Keratinocyte (primary cell): ENCODE measurements around the gene PIP4P1. TPM values are rescaled to one million over a fixed set of nuclear protein-coding genes. Genes with fewer than 3 reads are reported as not detected.

Experiments
- DNase-seq: peaks from one replicate; pipeline ENCODE4 v3.0.0-alpha.2; 2011; ENCODE audit warnings: low read depth, missing footprints, low spot score
- FAIRE-seq: peaks from 2 replicates; lab custom pipeline; 2011; peaks lifted over from hg19 to GRCh38; lab: Jason Lieb, UNC
- H2AFZ ChIP-seq: 2 replicates; pipeline ENCODE4 v1.6.0; 2012; ENCODE audit warnings: low read length, control low read depth, inconsistent platforms; ENCODE audit not compliant: control insufficient read depth
- H3K27ac ChIP-seq: 2 replicates; pipeline ENCODE4 v1.5.1; 2011; ENCODE audit warnings: low read length; ENCODE audit not compliant: control insufficient read depth, insufficient read depth
- H3K27me3 ChIP-seq: 3 replicates; pipeline ENCODE4 v1.6.0; 2011; ENCODE audit warnings: low read length; ENCODE audit not compliant: control insufficient read depth, insufficient read depth; ENCODE audit errors: extremely low read depth
- H3K36me3 ChIP-seq, 2 experiments: 2 replicates in 1 of 2; 3 replicates in 1 of 2; pipeline ENCODE4 v1.5.1; 2011; ENCODE audit warnings: low read length in 2 of 2, mild to moderate bottlenecking in 1 of 2; ENCODE audit not compliant: control insufficient read depth in 2 of 2, insufficient read depth in 2 of 2; ENCODE audit errors: extremely low read depth in 1 of 2
- H3K4me1 ChIP-seq: 3 replicates; pipeline ENCODE4 v1.5.1; 2011; ENCODE audit warnings: low read length; ENCODE audit not compliant: control insufficient read depth, insufficient read depth; ENCODE audit errors: extremely low read depth
- H3K4me2 ChIP-seq: 3 replicates; pipeline ENCODE4 v1.6.0; 2011; ENCODE audit warnings: low read depth, low read length; ENCODE audit not compliant: control insufficient read depth, insufficient read depth; ENCODE audit errors: extremely low read depth
- H3K4me3 ChIP-seq, 3 experiments: fragments of 200-600 bp in 1 of 3; sonication (generic) in 1 of 3; 2 replicates in 2 of 3; 3 replicates in 1 of 3; pipeline ENCODE4 v1.5.1; 2011 to 2016; ENCODE audit warnings: low read length in 3 of 3, mild to moderate bottlenecking in 3 of 3, control low read depth in 2 of 3, inconsistent platforms in 1 of 3, low read depth in 1 of 3, mixed read lengths in 1 of 3, mixed run types in 1 of 3, moderate library complexity in 1 of 3; ENCODE audit not compliant: control insufficient read depth in 2 of 3, insufficient read depth in 2 of 3; ENCODE audit errors: extremely low read depth in 1 of 3
- H3K79me2 ChIP-seq: 2 replicates; pipeline ENCODE4 v1.6.0; 2012; ENCODE audit warnings: low read length; ENCODE audit not compliant: control insufficient read depth, insufficient read depth
- H3K9ac ChIP-seq: 3 replicates; pipeline ENCODE4 v1.6.0; 2011; ENCODE audit warnings: low read length; ENCODE audit not compliant: control insufficient read depth, insufficient read depth; ENCODE audit errors: extremely low read depth
- H3K9me1 ChIP-seq: 3 replicates; pipeline ENCODE4 v1.6.0; 2011; ENCODE audit warnings: low read length; ENCODE audit not compliant: control insufficient read depth, insufficient read depth; ENCODE audit errors: extremely low read depth
- H3K9me3 ChIP-seq: 2 replicates; pipeline ENCODE4 v1.5.1; 2012; ENCODE audit warnings: low read depth, low read length; ENCODE audit not compliant: control insufficient read depth
- H4K20me1 ChIP-seq: 3 replicates; pipeline ENCODE4 v1.6.0; 2011; ENCODE audit warnings: low read length; ENCODE audit not compliant: control insufficient read depth, insufficient read depth; ENCODE audit errors: extremely low read depth
- CTCF ChIP-seq, 3 experiments: IDR thresholded peaks in 1 of 3; conservative IDR thresholded peaks in 1 of 3; optimal IDR thresholded peaks in 1 of 3; 2 replicates in 2 of 3; 3 replicates in 1 of 3; pipeline versions ENCODE3 to v1.5.1; 2011; ENCODE audit warnings: low read length in 3 of 3, mild to moderate bottlenecking in 3 of 3, moderate library complexity in 2 of 3, control low read depth in 1 of 3, inconsistent platforms in 1 of 3; ENCODE audit not compliant: insufficient read depth in 2 of 3; ENCODE audit errors: extremely low read depth in 1 of 3
- EZH2 ChIP-seq: IDR thresholded peaks from one replicate; pipeline ENCODE4 v1.6.1; 2012; ENCODE audit warnings: inconsistent platforms, mild to moderate bottlenecking, low read length, moderate library complexity
- dilution Hi-C: fragments of 300-500 bp; cut with MboI; formaldehyde crosslinking; loops from one replicate; pipeline ENCODE4 v1.7.0; 2020; ENCODE audit warnings: low sequenced_read_pairs; ENCODE audit not compliant: extremely low pct_ligation_motif_present
- polyA plus RNA-seq, 5 experiments: library from polyadenylated mRNA; depleted of rRNA in 3 of 5; stranded (reverse) in 3 of 5; stranded (forward) in 1 of 5; unstranded in 1 of 5; fragments of >200 nt; gene quantifications; 1 replicate in 1 of 5; 2 replicates in 3 of 5; 3 replicates in 1 of 5; pipeline versions ENCODE4 v1.2.1 to v1.2.3, GENCODE V29; 2011 to 2012; ENCODE audit warnings: missing spikeins in 2 of 5, low read depth in 1 of 5, low replicate concordance in 1 of 5

The PIP4P1 gene
- polyA plus RNA-seq, 1 donor (not counting 4 experiments of a cell fraction or from before 2014, with no cell fraction given), result 35.6 TPM

DNA sequence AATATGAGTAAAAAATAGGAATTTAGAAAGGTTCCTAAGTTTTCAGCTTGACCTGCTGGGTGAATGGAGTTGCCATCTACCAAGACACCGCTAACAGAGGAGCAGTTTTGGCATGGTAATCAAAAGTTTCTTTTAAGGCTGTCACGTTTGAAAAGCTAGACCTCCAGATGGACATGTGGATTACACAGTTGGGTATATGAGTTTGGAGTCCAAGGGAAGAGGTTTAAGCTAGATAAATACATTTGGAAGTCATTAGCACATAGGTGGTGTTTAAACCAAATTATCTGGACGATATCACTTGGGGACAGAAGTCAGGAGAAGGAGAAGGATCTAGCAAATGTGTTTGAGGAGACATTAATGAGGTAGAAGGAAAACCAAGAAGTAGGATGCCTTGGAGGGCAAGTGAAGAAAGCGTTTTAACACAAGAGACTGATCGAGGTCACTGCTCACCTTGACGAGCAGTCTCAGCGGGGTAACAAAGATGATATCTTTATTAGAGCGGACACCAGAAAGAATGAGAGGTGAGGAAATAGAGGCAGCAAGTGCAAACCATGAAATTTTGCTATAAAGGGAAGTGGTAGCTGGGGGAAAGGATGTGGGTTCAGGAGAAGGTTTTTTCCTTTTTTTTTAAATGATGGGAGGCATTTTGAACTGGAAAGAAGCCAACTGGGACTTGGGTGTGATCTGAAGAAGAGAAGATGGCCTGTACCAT is 25.6 kb upstream of the PIP4P1 start:
- Histone ChIP-seq H2AFZ (no peak overlapping the region), H3K9me3 (no peaks in the 10 kb centered on the region), H3K4me1 (peaks cover 15% of the 10 kb centered on the region), H4K20me1 (no peaks in the 10 kb centered on the region), H3K79me2 (no peaks in the 10 kb centered on the region), H3K4me2 (no peak overlapping the region), H3K9me1 (no peaks in the 10 kb centered on the region), H3K9ac (no peak overlapping the region), H3K36me3 (no peaks in the 10 kb centered on the region), H3K27ac (no peak overlapping the region), H3K4me3 (no peak overlapping the region), H3K27me3 (no peaks in the 10 kb centered on the region)
- FAIRE-seq, result no peak
- dilution Hi-C loops, result no loop called here
- no peak for DNase-seq
- TF ChIP-seq CTCF (optimal IDR thresholded peaks at IDR 0.05 in 1 of 3, IDR thresholded peaks at IDR 0.05 in 1 of 3, conservative IDR thresholded peaks at IDR 0.05 in 1 of 3; ENCODE audit: extremely low read depth in 1 of 3, insufficient read depth in 2 of 3, low read length in 3 of 3), result no peak
- no peak for TF ChIP-seq EZH2

DNA sequence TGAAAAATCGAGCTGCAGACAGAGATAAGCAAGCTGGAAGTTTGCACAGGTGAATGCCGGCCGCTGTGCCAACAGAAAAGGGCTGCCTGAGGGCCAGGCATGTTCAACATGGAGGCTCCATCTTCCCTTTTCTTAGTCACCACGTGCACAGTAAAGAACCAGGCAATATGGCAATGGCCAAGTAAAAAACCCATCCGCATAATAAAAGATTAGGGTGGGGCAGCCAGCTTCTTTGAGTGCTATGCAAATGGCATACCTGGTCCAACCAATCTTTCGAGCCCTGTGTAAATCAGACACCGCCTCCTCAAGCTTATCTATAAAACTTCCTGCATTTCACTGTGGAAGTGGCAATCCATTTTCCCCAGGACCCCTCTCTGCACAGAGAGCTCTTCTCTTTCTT is 24.7 kb upstream of the PIP4P1 start:
- Histone ChIP-seq H4K20me1 (no peaks in the 10 kb centered on the region), H3K4me2 (no peak overlapping the region), H3K4me3 (no peak overlapping the region), H3K9me3 (no peaks in the 10 kb centered on the region), H3K9me1 (no peaks in the 10 kb centered on the region), H3K27me3 (no peaks in the 10 kb centered on the region), H3K9ac (no peak overlapping the region), H3K79me2 (no peaks in the 10 kb centered on the region), H3K4me1 (peaks cover 15% of the 10 kb centered on the region), H3K36me3 (no peaks in the 10 kb centered on the region), H2AFZ (no peak overlapping the region), H3K27ac (no peak overlapping the region)
- FAIRE-seq, result no peak
- no peak for DNase-seq
- dilution Hi-C loops, result no loop called here
- TF ChIP-seq CTCF (optimal IDR thresholded peaks at IDR 0.05 in 1 of 3, IDR thresholded peaks at IDR 0.05 in 1 of 3, conservative IDR thresholded peaks at IDR 0.05 in 1 of 3; ENCODE audit: extremely low read depth in 1 of 3, insufficient read depth in 2 of 3, low read length in 3 of 3) (no peak), EZH2 (no peak)
